A673 (cell line): Measurements from ENCODE around the gene CDK11B.
"Not testable (repeated sequence)": the region's sequence is repeated elsewhere in the genome, so short reads cannot be mapped to it uniquely, and the experiment has no call there.

Experiments
- CTCF ChIP-seq: fragments of 300-800, 200-600 bp; sonication (generic); conservative IDR thresholded peaks from 2 replicates; pipeline ENCODE4 v1.5.1; 2017; ENCODE audit warnings: low read depth, mild to moderate bottlenecking, antibody characterized with exemption, low read length, moderate library complexity, mixed read lengths
- EZH2 ChIP-seq: fragments of 200-600 bp; sonication (generic); IDR thresholded peaks from 2 replicates; pipeline ENCODE4 v1.6.1; 2017; ENCODE audit warnings: borderline replicate concordance, low read depth, mild to moderate bottlenecking, mixed read lengths, antibody characterized with exemption, low read length; ENCODE audit not compliant: poor library complexity, severe bottlenecking

- TF ChIP-seq CTCF, EZH2: not testable (repeated sequence)
Observed at GRCh38 chr1:1636621-1637478, 22.0 kb downstream of the CDK11B start.
